SK-N-SH (cell line): ENCODE results near the gene FLAD1. TPM values are rescaled to one million over a fixed set of nuclear protein-coding genes. Genes with fewer than 3 reads are reported as not detected.

ENCODE experiments used
- CTCF ChIA-PET: fragments of 300-600, 350-600 bp; formaldehyde crosslinking; extraction: SDS; loops from one replicate; lab custom pipeline; 2021; lab: Yijun Ruan, JAX
- POLR2A ChIA-PET: fragments of 350-600 bp; sonication (Branson Sonifier 250); formaldehyde crosslinking; extraction: SDS; loops from one replicate; lab custom pipeline; 2020; ENCODE audit warnings: antibody characterized with exemption, inconsistent platforms; lab: Yijun Ruan, JAX
- DNase-seq: peaks from one replicate; pipeline ENCODE4 v3.0.0; 2012
- H2AFZ ChIP-seq: fragments of 200-600 bp; sonication (generic); 2 replicates; pipeline ENCODE4 v1.8.1; 2016; ENCODE audit warnings: antibody characterized with exemption, mild to moderate bottlenecking, low read depth
- H3F3A ChIP-seq: fragments of 200-600 bp; sonication (generic); replicated peaks from 2 replicates; pipeline ENCODE3; 2016; ENCODE audit warnings: antibody characterized with exemption, mild to moderate bottlenecking; ENCODE audit not compliant: insufficient read depth
- H3K27ac ChIP-seq, 2 experiments: fragments of 200-500 bp in 1 of 2; fragments of 200-600 bp in 1 of 2; sonication (Bioruptor generic) in 1 of 2; sonication (generic), shearing (Covaris generic) in 1 of 2; 2 replicates each; pipeline versions ENCODE4 v1.5.1 to v1.6.1; 2014 to 2016; ENCODE audit warnings: low read depth in 2 of 2, inconsistent platforms in 1 of 2, low read length in 1 of 2, mild to moderate bottlenecking in 1 of 2, mixed read lengths in 1 of 2
- H3K27me3 ChIP-seq: fragments of 200-600 bp; sonication (generic), shearing (Covaris generic); 2 replicates; pipeline ENCODE4 v1.6.1; 2016; ENCODE audit warnings: mixed run types; ENCODE audit not compliant: insufficient read depth
- H3K36me3 ChIP-seq, 2 experiments: fragments of 200-500 bp in 1 of 2; fragments of 200-600 bp in 1 of 2; sonication (Bioruptor generic) in 1 of 2; sonication (generic) in 1 of 2; replicated peaks in 1 of 2; 2 replicates each; pipeline versions ENCODE3 to v1.5.1; 2014 to 2016; ENCODE audit warnings: low read length in 1 of 2, mild to moderate bottlenecking in 1 of 2; ENCODE audit not compliant: insufficient read depth in 2 of 2, control insufficient read depth in 1 of 2
- H3K4me1 ChIP-seq, 2 experiments: fragments of 200-500 bp in 1 of 2; fragments of 200-600 bp in 1 of 2; sonication (Bioruptor generic) in 1 of 2; sonication (generic), shearing (Covaris generic) in 1 of 2; 2 replicates each; pipeline versions ENCODE4 v1.5.1 to v1.6.1; 2014 to 2016; ENCODE audit warnings: low read depth in 1 of 2, low read length in 1 of 2, mixed run types in 1 of 2; ENCODE audit not compliant: insufficient read depth in 2 of 2, control insufficient read depth in 1 of 2
- H3K4me2 ChIP-seq: fragments of 200-600 bp; sonication (generic), shearing (Covaris generic); 2 replicates; pipeline ENCODE4 v1.6.1; 2017; ENCODE audit warnings: mixed run types
- H3K4me3 ChIP-seq, 2 experiments: fragments of 200-500 bp in 1 of 2; fragments of 200-600 bp in 1 of 2; sonication (Bioruptor generic) in 1 of 2; sonication (generic), shearing (Covaris generic) in 1 of 2; 2 replicates each; pipeline versions ENCODE4 v1.5.1 to v1.8.1; 2014 to 2016; ENCODE audit warnings: low read depth in 2 of 2, inconsistent platforms in 1 of 2, low read length in 1 of 2, mild to moderate bottlenecking in 1 of 2, mixed read lengths in 1 of 2, moderate library complexity in 1 of 2
- H3K79me2 ChIP-seq: fragments of 200-600 bp; sonication (generic); 2 replicates; pipeline ENCODE4 v1.8.1; 2017; ENCODE audit warnings: mild to moderate bottlenecking; ENCODE audit not compliant: insufficient read depth
- H3K9ac ChIP-seq: fragments of 200-600 bp; sonication (generic); 2 replicates; pipeline ENCODE4 v1.6.1; 2017; ENCODE audit warnings: mixed run types
- H3K9me2 ChIP-seq: fragments of 200-600 bp; sonication (generic); 2 replicates; pipeline ENCODE4 v1.6.1; 2017; ENCODE audit warnings: mixed run types
- H3K9me3 ChIP-seq: fragments of 200-600 bp; sonication (generic); 2 replicates; pipeline ENCODE4 v1.6.1; 2017; ENCODE audit warnings: mixed run types, mild to moderate bottlenecking, moderate library complexity
- H4K20me1 ChIP-seq: fragments of 200-600 bp; sonication (generic); 2 replicates; pipeline ENCODE4 v1.6.1; 2017; ENCODE audit warnings: mild to moderate bottlenecking, mixed run types; ENCODE audit not compliant: insufficient read depth
- CHD2 ChIP-seq: fragments of 150-350 bp; IDR thresholded peaks from 2 replicates; pipeline ENCODE4 v1.6.1; 2018; ENCODE audit warnings: low read length; ENCODE audit not compliant: partially characterized antibody
- ELF1 ChIP-seq: IDR thresholded peaks from 2 replicates; pipeline ENCODE4 v1.4.0; 2012
- EZH2phosphoT487 ChIP-seq: fragments of 200-600 bp; sonication (generic); IDR thresholded peaks from 2 replicates; pipeline ENCODE4 v1.6.1; 2017; ENCODE audit warnings: low read depth, mixed run types, mild to moderate bottlenecking, antibody characterized with exemption, moderate library complexity, borderline replicate concordance
- FOXM1 ChIP-seq: IDR thresholded peaks from 2 replicates; pipeline ENCODE4 v1.4.0; 2012; ENCODE audit warnings: low read depth, mild to moderate bottlenecking
- GATA2 ChIP-seq: sonication (generic); formaldehyde crosslinking; IDR thresholded peaks from 2 replicates; pipeline ENCODE4 v1.5.0; 2020; ENCODE audit warnings: mild to moderate bottlenecking, missing genetic modification reagents
- REST ChIP-seq: IDR thresholded peaks from 2 replicates; pipeline ENCODE4 v1.6.1; 2012; ENCODE audit warnings: mild to moderate bottlenecking, low read depth, low read length, moderate library complexity
- WGBS: methylation state at CpG from one replicate; pipeline ENCODE4 v1.1.6; 2017; ENCODE audit warnings: low lambda C conversion rate; 5-methylcytosine and 5-hydroxymethylcytosine counted together
- polyA plus RNA-seq, 3 experiments: library from polyadenylated mRNA; depleted of rRNA; stranded (reverse); fragments of >200 nt; gene quantifications; 2 replicates each; pipeline ENCODE4 v1.2.3, GENCODE V29; 2012
- TF ChIP-seq, protein P1 (sequence below): fragments of 200-600 bp; sonication (generic); IDR thresholded peaks from 2 replicates; pipeline ENCODE4 v1.6.1; 2017; ENCODE audit warnings: antibody characterized with exemption, mild to moderate bottlenecking, moderate library complexity

The FLAD1 gene
- polyA plus RNA-seq, 1 of the 3 experiments (the other 2 are of a cell fraction): 50.8 TPM

DNA sequence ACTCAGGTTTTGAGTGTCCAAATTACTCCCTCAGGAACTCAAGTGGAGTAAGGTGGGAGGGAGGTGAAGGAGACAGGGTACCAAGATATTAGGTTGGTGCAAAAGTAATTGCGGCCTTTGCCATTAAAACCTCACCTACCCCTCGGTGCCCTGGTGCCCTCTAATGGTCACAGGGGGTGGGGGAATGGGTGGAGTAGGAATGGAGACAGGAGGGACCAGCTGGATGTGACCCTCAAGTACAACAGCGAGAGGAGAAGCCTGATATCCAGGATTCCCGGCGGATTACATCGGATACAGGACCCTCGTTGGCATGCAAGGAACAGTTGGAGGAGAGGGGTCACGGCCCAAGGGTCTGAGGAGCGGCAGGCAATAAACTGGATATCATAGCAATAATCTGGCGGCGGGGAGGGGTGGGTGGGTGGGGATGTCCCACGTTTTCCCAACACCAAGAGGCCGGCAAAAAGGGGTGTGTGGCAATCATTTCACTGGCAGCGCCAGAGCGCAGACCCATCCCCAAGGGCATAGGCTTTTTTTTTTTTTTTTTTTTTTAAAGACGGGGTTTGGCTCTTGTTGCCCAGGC lies 15.1 kb downstream of the FLAD1 start:
- POLR2A ChIA-PET: interaction anchor here (1.1 to 3.0 kb wide), 4 partner anchors 15 to 43 kb away, joined by 3 to 18 read pairs (median 11); partner anchors contain the start of genes FLAD1, PBXIP1, PYGO2 and SHC1

More for the DNA sequence above, 15.1 kb downstream of the FLAD1 start:
- no peak for DNase-seq
- Histone ChIP-seq H3K27me3 (no peaks in the 10 kb centered on the region), H3K36me3 (no peaks in the 10 kb centered on the region), H3K27ac (no peak overlapping the region), H2AFZ (no peak overlapping the region), H3K9ac (no peak overlapping the region), H3K79me2 (peaks cover 10% of the 10 kb centered on the region), H3K4me3 (no peak overlapping the region), H3K9me3 (no peaks in the 10 kb centered on the region), H3F3A (peaks cover 23% of the 10 kb centered on the region), H3K4me2 (no peak overlapping the region), H3K4me1 (peaks cover 13 to 23% of the 10 kb centered on the region in 2 experiments), H4K20me1 (no peaks in the 10 kb centered on the region), H3K9me2 (no peaks in the 10 kb centered on the region)
- WGBS: 91% methylated on average over 16 of the region's 16 CpGs
- no peak for TF ChIP-seq EZH2phosphoT487
- TF ChIP-seq CHD2: no peak
- no peak for TF ChIP-seq REST
- no peak for TF ChIP-seq FOXM1
- TF ChIP-seq, protein P1, sequence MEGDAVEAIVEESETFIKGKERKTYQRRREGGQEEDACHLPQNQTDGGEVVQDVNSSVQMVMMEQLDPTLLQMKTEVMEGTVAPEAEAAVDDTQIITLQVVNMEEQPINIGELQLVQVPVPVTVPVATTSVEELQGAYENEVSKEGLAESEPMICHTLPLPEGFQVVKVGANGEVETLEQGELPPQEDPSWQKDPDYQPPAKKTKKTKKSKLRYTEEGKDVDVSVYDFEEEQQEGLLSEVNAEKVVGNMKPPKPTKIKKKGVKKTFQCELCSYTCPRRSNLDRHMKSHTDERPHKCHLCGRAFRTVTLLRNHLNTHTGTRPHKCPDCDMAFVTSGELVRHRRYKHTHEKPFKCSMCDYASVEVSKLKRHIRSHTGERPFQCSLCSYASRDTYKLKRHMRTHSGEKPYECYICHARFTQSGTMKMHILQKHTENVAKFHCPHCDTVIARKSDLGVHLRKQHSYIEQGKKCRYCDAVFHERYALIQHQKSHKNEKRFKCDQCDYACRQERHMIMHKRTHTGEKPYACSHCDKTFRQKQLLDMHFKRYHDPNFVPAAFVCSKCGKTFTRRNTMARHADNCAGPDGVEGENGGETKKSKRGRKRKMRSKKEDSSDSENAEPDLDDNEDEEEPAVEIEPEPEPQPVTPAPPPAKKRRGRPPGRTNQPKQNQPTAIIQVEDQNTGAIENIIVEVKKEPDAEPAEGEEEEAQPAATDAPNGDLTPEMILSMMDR: peak; percentile 18
- no peak for TF ChIP-seq ELF1
- TF ChIP-seq GATA2: no peak
- CTCF ChIA-PET: interaction anchor here (0.6 to 14.0 kb wide), 29 partner anchors 8 to 517 kb away, joined by 3 to 640 read pairs (median 6); partner anchors contain the start of genes ADAM15, CKS1B, CLK2 and EFNA3
